HEK293 (cell line): ENCODE measurements around the gene FOXP1.

Experiments
- CTCF ChIA-PET: fragments of 350-600 bp; formaldehyde crosslinking; extraction: SDS; loops from one replicate; lab custom pipeline; 2021; ENCODE audit warnings: antibody characterized with exemption; lab: Yijun Ruan, JAX
- POLR2A ChIA-PET: fragments of 300-600 bp; formaldehyde crosslinking; extraction: SDS; loops from one replicate; lab custom pipeline; 2020; ENCODE audit warnings: antibody characterized with exemption, inconsistent platforms; lab: Yijun Ruan, JAX
- H3K27ac ChIP-seq: fragments of 200-500 bp; sonication (Bioruptor generic); 2 replicates; pipeline ENCODE4 v1.5.1; 2014; ENCODE audit warnings: low read depth, low read length, control low read depth, inconsistent platforms; ENCODE audit errors: extremely low read depth
- H3K36me3 ChIP-seq, 2 experiments: fragments of 200-500 bp in 1 of 2; sonication (Bioruptor generic) in 1 of 2; 1 replicate in 1 of 2; 2 replicates in 1 of 2; pipeline ENCODE4 v1.5.1; 2014 to 2017; ENCODE audit warnings: inconsistent platforms in 2 of 2, low read length in 2 of 2; ENCODE audit not compliant: control insufficient read depth in 2 of 2, insufficient read depth in 1 of 2
- H3K4me1 ChIP-seq: fragments of 200-500 bp; sonication (Bioruptor generic); 2 replicates; pipeline ENCODE4 v1.5.1; 2014; ENCODE audit warnings: mild to moderate bottlenecking, low read length, inconsistent platforms; ENCODE audit not compliant: control insufficient read depth, insufficient read depth
- H3K4me3 ChIP-seq: 2 replicates; pipeline ENCODE4 v1.5.1; 2011; ENCODE audit warnings: low read depth, mild to moderate bottlenecking, control low read depth, low read length, moderate library complexity
- H3K9me3 ChIP-seq: fragments of 200-500 bp; sonication (Bioruptor generic); 2 replicates; pipeline ENCODE4 v1.5.1; 2014; ENCODE audit warnings: low read depth, low read length, inconsistent platforms; ENCODE audit not compliant: control insufficient read depth, insufficient read depth
- GLI2 ChIP-seq: fragments of 450-650 bp; formaldehyde crosslinking; IDR thresholded peaks from 2 replicates; pipeline ENCODE4; 2017; ENCODE audit warnings: missing biosample characterization, missing genetic modification characterization, low read depth, borderline replicate concordance
- IKZF3 ChIP-seq: fragments of 450-650 bp; IDR thresholded peaks from 2 replicates; pipeline ENCODE4 v1.5.0; 2018; ENCODE audit warnings: missing biosample characterization, mild to moderate bottlenecking, missing genetic modification characterization, moderate library complexity
- PATZ1 ChIP-seq: fragments of 450-650 bp; formaldehyde crosslinking; IDR thresholded peaks from 2 replicates; pipeline ENCODE4 v1.5.1; 2016; ENCODE audit warnings: missing biosample characterization, missing genetic modification characterization
- REPIN1 ChIP-seq: fragments of 450-650 bp; formaldehyde crosslinking; IDR thresholded peaks from 2 replicates; pipeline ENCODE4 v1.5.1; 2017; ENCODE audit warnings: missing biosample characterization, missing genetic modification characterization, low read depth
- SETDB1 ChIP-seq: IDR thresholded peaks from one replicate; pipeline ENCODE4 v1.6.1; 2017; ENCODE audit warnings: mild to moderate bottlenecking, low read length, moderate library complexity, mixed read lengths; ENCODE audit not compliant: insufficient read length
- ZBTB44 ChIP-seq: fragments of 450-650 bp; IDR thresholded peaks from 2 replicates; pipeline ENCODE4 v1.5.1; 2018; ENCODE audit warnings: missing biosample characterization, mild to moderate bottlenecking, missing genetic modification characterization
- ZNF138 ChIP-seq: fragments of 450-650 bp; formaldehyde crosslinking; IDR thresholded peaks from 2 replicates; pipeline ENCODE4 v1.5.1; 2016; ENCODE audit warnings: missing biosample characterization, missing genetic modification characterization, borderline replicate concordance
- ZNF169 ChIP-seq: fragments of 450-650 bp; formaldehyde crosslinking; IDR thresholded peaks from 2 replicates; pipeline ENCODE4 v1.5.1; 2016; ENCODE audit warnings: missing biosample characterization, missing genetic modification characterization
- ZNF26 ChIP-seq: fragments of 450-650 bp; formaldehyde crosslinking; IDR thresholded peaks from 2 replicates; pipeline ENCODE4 v1.5.1; 2016; ENCODE audit warnings: missing biosample characterization, missing genetic modification characterization
- ZNF585B ChIP-seq: fragments of 450-650 bp; formaldehyde crosslinking; IDR thresholded peaks from 2 replicates; pipeline ENCODE4 v1.5.1; 2016; ENCODE audit warnings: missing biosample characterization, missing genetic modification characterization
- ZNF660 ChIP-seq: fragments of 450-650 bp; IDR thresholded peaks from 2 replicates; pipeline ENCODE4 v1.5.1; 2018; ENCODE audit warnings: missing biosample characterization, mild to moderate bottlenecking, missing genetic modification characterization
- ZNF677 ChIP-seq: fragments of 450-650 bp; IDR thresholded peaks from 2 replicates; pipeline ENCODE4 v1.5.0; 2018; ENCODE audit warnings: missing biosample characterization, mild to moderate bottlenecking, missing genetic modification characterization, moderate library complexity
- ZNF768 ChIP-seq: fragments of 450-650 bp; formaldehyde crosslinking; IDR thresholded peaks from 2 replicates; pipeline ENCODE4 v1.5.1; 2018; ENCODE audit warnings: missing biosample characterization, mild to moderate bottlenecking, missing genetic modification characterization
- ZNF843 ChIP-seq: fragments of 450-650 bp; formaldehyde crosslinking; IDR thresholded peaks from 2 replicates; pipeline ENCODE4 v1.5.1; 2016; ENCODE audit warnings: missing biosample characterization, missing genetic modification characterization
- TF ChIP-seq, protein P1 (sequence below): sonication (generic); formaldehyde crosslinking; IDR thresholded peaks from 2 replicates; pipeline ENCODE4 v1.8.1; 2022; ENCODE audit warnings: mild to moderate bottlenecking, moderate library complexity, missing genetic modification reagents
- TF ChIP-seq, protein P2 (sequence below): fragments of 450-650 bp; formaldehyde crosslinking; IDR thresholded peaks from 2 replicates; pipeline ENCODE4 v1.5.1; 2016; ENCODE audit warnings: missing biosample characterization, missing genetic modification characterization, borderline replicate concordance

FOXP1 gene

DNA sequence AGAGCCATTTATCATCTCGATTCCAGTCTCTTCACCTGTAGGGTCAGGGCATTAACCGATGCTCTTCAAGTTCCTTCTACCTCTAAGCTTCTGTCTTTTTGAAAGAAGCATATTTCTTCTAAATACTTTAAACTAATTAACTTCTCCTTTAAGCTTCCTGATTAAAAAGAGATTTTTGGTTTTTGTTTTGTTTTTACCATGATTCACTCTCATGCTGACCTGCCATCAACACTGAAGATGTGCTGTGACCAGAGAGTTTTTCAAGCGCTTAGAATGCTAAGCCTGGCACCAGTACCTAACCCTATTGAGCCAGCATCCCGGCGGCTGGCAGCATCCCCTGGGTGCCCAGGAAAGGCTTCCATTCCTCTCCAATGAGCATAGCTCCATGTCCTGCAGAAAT is 89.3 kb downstream of the FOXP1 start (continued):
- TF ChIP-seq, protein P1, sequence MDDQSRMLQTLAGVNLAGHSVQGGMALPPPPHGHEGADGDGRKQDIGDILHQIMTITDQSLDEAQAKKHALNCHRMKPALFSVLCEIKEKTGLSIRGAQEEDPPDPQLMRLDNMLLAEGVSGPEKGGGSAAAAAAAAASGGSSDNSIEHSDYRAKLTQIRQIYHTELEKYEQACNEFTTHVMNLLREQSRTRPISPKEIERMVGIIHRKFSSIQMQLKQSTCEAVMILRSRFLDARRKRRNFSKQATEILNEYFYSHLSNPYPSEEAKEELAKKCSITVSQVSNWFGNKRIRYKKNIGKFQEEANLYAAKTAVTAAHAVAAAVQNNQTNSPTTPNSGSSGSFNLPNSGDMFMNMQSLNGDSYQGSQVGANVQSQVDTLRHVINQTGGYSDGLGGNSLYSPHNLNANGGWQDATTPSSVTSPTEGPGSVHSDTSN (CRISPR knock-in tag) = no peak
- no peak for TF ChIP-seq PATZ1
- no peak for TF ChIP-seq IKZF3 (tag by site-specific recombination)
- TF ChIP-seq, protein P2, sequence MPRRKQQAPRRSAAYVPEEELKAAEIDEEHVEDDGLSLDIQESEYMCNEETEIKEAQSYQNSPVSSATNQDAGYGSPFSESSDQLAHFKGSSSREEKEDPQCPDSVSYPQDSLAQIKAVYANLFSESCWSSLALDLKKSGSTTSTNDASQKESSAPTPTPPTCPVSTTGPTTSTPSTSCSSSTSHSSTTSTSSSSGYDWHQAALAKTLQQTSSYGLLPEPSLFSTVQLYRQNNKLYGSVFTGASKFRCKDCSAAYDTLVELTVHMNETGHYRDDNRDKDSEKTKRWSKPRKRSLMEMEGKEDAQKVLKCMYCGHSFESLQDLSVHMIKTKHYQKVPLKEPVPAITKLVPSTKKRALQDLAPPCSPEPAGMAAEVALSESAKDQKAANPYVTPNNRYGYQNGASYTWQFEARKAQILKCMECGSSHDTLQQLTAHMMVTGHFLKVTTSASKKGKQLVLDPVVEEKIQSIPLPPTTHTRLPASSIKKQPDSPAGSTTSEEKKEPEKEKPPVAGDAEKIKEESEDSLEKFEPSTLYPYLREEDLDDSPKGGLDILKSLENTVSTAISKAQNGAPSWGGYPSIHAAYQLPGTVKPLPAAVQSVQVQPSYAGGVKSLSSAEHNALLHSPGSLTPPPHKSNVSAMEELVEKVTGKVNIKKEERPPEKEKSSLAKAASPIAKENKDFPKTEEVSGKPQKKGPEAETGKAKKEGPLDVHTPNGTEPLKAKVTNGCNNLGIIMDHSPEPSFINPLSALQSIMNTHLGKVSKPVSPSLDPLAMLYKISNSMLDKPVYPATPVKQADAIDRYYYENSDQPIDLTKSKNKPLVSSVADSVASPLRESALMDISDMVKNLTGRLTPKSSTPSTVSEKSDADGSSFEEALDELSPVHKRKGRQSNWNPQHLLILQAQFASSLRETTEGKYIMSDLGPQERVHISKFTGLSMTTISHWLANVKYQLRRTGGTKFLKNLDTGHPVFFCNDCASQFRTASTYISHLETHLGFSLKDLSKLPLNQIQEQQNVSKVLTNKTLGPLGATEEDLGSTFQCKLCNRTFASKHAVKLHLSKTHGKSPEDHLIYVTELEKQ = no peak
- TF ChIP-seq ZNF169 (tag by site-specific recombination) = no peak
- TF ChIP-seq ZNF843 (tag by site-specific recombination) = no peak

- CTCF ChIA-PET = no interaction called here
- Histone ChIP-seq H3K9me3 (no peaks in the 10 kb centered on the region), H3K36me3 (peaks cover 0 to 21% of the 10 kb centered on the region in 2 experiments; a peak in 1 of 3 replicates), H3K27ac (no peak overlapping the region), H3K4me1 (peaks cover 6% of the 10 kb centered on the region; the same call in 1 of the 2 replicates), H3K4me3 (no peak overlapping the region)
- POLR2A ChIA-PET = no interaction called here
- no peak for TF ChIP-seq ZNF677 (tag by site-specific recombination)
- TF ChIP-seq SETDB1 = no peak
- no peak for TF ChIP-seq GLI2 (tag by site-specific recombination)
- TF ChIP-seq ZNF768 (tag by site-specific recombination) = no peak
- TF ChIP-seq ZNF138 (tag by site-specific recombination) = no peak
- no peak for TF ChIP-seq ZNF660 (tag by site-specific recombination)
- no peak for TF ChIP-seq ZBTB44 (tag by site-specific recombination)
- no peak for TF ChIP-seq ZNF26
- no peak for TF ChIP-seq REPIN1 (tag by site-specific recombination)
- TF ChIP-seq ZNF585B (tag by site-specific recombination) = no peak
- TF ChIP-seq, all 188 proteins: peak for 0
Measured at GRCh38 chr3:71492974-71493771, 90.4 kb downstream of the FOXP1 start.
